Epithelial cell of prostate (primary cell): ENCODE data around the gene AQP9.
A peak's percentile ranks its signal among the peaks of the same experiment; 100 is the strongest.

ENCODE experiments used
- DNase-seq: peaks from one replicate; pipeline ENCODE4 v3.0.0-alpha.2; 2011; ENCODE audit warnings: low read depth, low spot score
- H3K27ac ChIP-seq: fragments of 450-650 bp; 2 replicates; pipeline ENCODE4 v1.5.1; 2017; ENCODE audit warnings: mild to moderate bottlenecking

The AQP9 gene

DNA sequence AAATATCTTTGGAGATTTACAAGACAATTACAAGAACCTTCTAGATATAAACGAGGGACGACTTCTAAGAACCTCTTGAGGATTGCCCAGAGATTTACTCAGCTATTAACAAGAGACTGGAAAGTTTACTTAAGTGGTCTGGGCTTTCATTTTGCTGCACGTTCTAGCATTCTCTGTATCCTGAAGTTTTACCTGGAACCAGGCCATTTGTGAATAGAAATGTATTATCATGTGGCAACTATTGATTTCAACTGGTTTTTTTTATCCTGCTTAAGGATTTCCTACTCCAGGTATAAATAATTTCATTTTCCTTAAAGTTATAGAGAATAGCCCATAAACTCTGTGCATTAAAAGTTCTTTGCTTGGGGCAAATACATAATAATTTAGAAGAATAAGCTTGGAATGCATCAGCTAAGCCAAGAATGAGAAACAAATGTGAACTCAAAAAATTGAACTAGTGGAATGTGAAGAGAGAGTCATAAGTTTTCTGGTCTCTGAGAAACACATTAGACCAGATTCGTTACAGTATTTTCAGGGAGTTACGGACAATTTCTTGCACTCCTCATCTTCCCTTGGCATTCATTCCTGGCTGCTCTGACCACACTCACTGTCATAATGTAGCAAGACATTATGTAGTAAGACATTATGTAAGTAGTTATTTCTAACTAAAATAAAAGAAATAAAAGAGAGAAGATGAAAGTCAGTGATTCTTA lies 1.3 kb downstream of the AQP9 start:
- no peak overlapping the region for H3K27ac ChIP-seq
- DNase-seq = no peak

DNA sequence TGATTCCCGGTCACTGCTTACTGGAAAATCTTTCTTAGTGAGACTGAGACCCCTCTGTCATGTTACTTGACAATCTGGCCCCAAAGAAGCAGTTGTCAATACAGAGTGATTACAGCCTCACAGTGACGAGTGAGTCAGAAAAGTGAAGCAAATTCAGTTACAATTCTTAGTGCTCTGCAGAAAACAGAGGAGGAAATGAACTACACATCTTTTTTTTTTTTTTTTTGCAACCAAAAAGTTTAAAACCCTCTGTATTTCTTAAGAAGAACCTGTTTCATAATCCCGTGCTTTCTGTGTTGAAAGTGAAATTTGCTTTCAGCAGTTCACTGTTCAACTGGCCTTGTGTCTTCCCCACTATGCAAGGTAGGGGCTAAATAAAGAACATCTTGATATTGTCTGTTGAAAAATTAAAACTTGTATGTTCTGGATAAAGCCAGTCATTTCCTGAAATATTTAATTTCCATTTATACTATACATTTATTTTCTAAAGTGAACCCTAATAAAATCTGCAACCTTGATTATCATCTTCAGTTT lies 1.9 kb downstream of the AQP9 start:
- DNase-seq = no peak
- H3K27ac ChIP-seq = no peak overlapping the region

DNA sequence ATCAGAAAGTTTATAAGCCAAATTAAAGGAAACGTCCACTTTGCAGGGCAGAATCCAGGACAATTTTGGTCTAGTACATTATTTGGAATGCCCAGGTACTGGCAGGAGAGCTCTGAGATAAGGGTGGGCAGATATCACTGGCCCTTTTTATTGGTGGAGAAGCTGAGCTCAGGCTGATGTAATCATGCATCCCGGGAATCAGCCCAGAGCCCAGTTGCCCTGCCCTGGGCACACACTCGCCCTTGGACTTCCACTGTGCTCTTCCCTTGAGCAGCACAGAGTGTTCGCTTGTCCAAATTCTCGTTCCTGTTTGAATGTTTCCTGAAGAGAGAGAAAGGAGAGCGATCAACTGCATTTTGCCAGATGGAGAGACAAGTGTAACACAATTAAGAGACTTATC lies 3.7 kb downstream of the AQP9 start:
- DNase-seq = no peak
- no peak overlapping the region for H3K27ac ChIP-seq

DNA sequence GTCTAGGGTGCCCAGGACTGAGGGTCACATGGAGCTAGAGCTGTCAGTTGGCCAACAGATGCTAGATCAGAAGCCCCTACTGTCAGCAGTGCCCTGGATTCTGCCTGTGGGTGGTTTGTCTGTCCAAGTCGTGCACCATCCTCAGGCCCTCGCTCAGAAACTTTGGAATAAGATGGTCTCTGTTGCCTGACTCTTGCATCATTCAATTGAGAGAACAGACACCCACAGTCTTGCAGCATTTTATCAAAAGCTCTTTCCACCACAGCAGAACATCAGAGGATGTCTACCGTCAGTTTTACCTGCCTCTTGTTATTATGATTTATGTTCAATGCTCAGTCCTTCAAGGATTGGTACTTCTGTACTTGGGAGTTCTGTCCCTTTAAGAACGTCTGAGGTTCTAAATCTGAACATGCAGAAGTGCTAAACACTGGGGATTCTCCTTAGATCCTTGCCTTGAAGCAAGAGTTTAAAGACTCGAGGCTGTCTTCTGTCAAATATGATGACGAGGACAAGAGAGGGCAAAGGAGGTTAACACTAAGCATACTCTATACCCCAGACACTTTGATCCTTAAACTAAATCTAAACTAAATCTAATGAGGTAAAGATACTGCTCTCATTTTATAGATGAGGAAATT lies 4.8 kb downstream of the AQP9 start:
- H3K27ac ChIP-seq = no peak overlapping the region
- no peak for DNase-seq

DNA sequence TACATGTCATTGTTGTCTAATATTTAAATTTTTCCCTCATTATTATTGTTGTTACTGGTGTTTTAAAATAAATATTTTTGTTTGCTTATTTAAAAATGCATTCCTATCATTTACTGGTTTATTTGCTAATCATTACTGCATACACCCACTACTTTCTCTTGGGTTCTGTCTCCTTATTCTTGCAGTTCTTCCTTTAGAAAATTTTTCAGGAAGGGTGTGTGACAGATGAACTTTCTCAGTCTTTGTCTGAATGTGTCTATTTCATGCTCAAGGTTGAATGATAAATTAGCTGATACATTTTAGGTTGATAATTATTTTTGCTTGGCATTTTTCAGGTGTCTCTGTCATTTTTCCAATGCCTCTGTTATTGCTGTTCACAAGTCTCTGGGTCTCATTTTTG lies 7.4 kb downstream of the AQP9 start:
- DNase-seq = no peak
- H3K27ac ChIP-seq = no peak overlapping the region

DNA sequence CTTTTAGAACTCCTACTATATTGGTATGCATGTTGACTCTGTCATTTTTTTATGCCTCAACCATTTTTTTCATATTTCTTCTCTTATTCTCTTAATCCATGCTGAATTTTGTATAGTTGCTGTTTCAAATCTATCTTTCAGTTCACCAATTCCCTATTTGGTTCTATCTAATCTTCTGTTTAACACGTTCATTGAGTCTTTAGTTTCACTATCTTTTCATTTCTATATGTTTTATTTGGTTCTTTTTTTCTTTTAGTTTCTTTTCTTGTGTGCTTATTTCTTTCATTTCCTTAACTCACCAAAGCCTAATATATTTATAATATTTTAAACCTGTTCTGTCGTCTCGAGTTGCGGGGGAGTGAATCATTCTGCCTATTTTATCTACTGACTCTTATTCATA lies 8.0 kb downstream of the AQP9 start:
- no peak overlapping the region for H3K27ac ChIP-seq
- DNase-seq = no peak

DNA sequence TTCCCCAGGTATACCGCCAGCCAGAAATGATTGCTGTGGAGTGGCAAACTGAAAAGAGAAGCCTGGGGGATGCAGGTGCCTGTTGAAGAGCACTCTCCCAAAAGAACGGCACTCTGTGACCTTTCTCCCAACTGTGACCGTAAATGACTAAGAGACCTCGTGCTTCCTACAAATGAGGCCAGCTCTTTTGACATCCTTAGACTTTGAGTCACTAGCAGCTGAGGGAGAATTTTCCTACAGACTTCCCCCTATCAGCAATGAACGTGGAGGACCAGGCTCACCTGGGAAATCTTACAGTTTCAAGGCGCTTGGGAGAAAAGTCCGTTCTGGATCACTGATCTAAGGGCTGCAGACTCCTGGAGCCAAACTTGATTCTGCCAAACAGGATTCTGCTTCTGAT lies 8.6 kb downstream of the AQP9 start:
- DNase-seq = no peak
- no peak overlapping the region for H3K27ac ChIP-seq

DNA sequence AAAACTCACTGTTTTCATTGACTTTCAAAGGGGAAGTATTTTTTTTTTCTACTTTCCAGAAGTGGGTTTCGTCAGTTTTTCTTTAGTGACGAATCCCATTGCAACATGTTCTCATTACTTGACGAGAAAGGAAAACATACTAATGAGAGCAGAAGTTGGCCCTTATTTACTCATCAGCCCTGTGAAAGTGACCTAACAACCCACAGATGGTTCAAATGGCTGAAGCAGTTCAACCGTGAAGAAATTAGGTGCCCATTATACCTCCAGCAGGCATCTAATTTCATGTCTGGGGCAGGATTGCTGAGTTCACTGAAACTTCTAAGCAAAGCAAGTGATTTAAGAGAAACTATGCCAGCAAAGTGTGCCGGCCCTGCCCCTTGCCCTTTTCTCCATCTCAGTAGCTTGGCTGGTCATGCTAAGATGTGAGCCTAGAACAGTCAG lies 9.0 kb downstream of the AQP9 start:
- DNase-seq = no peak
- no peak overlapping the region for H3K27ac ChIP-seq

DNA sequence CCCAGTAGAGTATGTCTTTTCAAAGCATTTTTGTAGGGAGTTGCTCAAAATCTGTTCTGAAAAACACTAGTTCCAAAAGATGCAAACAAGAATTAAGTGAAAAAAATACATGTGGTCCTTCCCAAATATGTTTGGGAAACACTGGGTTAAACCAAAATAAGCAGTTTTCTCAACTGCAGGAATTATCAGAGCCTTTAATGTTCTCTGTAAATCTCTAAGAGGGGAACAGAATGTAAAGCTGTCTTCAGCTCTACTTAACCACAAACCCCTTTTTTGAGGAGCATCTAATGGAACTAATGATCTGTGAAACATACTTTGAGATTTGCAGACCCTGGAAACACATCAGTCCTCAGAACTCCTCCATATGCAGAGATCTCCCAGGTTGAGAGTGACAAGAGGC lies 9.9 kb downstream of the AQP9 start:
- H3K27ac ChIP-seq = no peak overlapping the region
- no peak for DNase-seq

DNA sequence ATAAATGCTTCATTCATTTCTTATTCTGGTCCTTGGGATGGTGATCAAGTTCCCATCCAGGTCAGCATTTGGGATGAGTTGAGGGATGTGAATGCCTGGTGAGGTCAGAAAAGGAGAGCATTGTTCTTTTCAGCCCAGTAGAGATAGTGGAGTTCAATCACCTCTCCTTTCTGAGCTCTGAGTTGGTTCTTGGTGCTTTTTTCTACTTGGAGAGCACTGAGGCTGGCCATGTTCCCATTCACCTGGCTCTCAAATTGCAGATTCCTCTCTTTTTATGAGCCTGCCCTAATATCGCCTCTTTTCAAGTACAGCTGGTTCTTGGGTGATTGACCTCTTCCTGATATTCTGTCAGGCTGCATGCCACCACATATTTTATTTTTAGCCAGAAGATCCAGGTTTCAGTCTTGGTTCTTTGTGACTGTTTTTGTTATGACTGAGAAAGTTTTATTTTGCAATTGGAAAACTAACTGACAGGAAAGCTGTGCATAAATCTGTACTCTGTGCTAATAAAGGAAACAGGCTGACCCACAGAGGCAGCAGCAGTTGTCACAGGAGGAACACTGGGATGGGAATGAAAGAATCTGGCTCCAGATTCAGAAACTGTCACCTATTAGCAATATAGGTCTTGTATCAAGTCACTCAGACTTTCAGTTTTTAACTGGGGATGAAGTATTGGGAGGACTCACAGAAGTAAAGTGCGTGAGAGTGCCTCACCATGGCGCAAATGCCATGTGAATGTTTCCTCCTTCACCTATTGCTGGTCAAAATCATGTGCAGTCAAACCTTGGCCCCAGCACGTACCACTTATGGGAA lies 10.7 kb downstream of the AQP9 start:
- no peak for DNase-seq

DNA sequence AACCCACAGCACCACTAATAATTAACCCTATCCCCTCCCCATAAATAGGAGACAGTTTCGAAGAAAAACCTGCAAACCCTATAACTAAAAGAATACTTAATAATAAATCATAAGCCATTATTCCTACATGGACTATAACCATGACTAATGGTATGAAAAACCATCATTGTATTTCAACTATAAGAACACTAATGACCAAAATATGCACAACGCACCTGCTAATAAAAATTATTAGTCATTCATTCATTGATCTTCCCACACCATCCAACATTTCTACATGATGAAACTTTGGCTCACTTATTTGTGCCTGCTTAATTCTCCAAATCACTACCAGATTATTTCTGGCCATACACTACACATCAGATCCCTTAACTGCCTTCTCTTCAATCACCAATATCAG lies 16.6 kb downstream of the AQP9 start:
- DNase-seq = peak; percentile 45
- H3K27ac ChIP-seq = peak overlapping the region; percentile 26

More for the DNA sequence above, 10.7 kb downstream of the AQP9 start:
- no peak overlapping the region for H3K27ac ChIP-seq

DNA sequence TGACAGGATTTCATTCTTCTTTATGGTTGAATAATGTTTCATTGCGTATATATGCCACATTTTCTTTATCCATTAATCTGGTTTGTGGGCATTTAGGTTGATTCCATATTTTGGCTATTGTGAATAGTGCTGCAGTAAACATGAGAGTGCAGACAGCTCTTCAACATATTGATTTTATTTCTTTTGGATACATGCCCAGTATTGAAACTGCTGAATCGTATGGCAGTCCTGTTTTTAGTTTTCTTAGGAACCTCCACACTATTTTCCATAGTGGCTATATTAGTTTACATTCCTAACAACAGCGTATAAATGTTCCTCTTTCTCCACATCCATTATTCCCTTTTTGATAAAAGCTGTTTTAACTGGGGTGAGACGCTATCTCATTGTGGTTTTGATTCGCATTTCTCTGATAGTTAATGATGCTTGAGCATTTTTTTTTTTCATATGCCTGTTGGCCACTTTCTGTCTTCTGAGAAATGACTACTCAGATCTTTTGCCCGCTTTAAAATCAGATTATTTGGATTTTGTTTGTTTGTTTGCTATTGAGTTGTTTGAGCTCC lies 21.7 kb downstream of the AQP9 start:
- no peak for DNase-seq
- no peak overlapping the region for H3K27ac ChIP-seq

DNA sequence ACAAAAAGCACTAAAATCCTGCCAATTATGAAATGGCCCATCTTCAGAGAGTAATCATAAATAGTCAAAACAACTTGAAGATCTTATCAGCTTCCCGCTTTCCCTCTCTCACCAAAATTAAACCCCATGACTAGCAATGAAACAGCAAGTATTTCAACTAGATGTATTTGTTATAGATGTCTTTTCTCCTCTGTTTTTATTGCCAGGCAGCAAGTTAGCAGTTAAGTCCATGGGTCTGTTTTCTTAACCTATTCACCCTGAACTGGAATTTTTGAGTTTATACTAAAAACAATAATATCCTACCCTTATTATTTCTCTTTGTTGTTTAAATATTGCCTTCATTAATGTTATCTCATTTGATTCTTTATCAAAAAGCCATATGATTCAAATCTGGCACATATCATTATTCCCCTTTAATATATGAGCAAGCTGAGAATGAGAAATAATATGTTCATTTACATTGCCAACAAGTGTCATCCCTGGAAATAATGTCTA lies 23.3 kb downstream of the AQP9 start:
- no peak overlapping the region for H3K27ac ChIP-seq
- no peak for DNase-seq

DNA sequence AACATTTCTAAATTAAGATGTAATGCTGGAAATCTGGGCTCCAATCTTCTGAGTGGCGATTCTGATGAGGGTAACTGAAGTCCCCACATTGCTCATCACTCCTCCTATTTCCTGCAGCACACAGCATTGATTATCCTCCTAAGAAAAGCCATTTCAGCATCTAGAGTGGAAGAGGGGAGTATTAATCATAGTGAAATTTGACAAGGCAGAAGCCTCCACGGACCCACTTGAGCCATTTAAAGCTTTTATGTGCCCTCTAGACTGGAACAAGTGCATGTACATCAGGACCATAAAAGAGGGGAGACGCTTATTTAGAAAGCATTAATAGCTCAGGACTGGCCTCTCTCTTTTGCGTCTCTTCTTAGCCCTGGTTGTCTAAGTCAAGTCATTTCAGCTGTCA lies 25.8 kb downstream of the AQP9 start:
- no peak overlapping the region for H3K27ac ChIP-seq
- no peak for DNase-seq

DNA sequence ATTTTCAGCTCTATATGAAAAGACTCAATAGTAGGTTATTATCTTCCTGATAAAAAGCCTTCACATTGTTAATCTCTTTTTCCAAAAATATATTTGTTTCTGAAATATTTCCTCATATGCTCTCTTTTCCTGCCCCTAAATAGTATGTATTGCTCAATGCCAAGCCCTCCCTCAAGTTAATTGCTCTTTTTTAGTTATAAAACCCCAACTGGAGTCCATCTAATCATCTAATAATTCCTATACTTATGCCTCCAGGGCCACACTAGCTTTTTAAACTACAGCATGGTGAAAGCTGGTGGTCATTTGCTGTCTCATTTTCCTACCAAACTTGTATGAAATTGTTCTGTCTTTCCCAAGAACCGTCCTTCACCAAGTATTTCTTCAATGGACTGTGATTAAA lies 26.7 kb downstream of the AQP9 start:
- no peak for DNase-seq

DNA sequence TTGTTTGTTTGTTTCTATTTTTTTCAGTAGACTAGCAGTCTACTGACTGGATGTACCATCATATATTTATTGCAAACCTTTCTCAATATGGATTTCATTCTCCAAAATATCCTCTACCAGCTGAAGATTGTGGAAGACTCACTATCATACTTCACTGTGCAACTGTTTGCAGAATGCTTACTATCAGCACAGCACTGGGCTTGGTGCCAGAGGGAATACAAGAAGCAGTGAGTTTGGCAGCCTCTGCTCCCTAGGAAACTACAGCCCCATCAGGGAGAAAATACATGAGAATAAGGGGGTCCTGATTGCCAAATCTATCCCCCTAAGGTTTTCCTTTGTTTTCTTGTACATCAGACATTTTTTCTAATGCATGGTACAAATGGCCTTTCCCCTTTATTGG lies 27.5 kb downstream of the AQP9 start:
- no peak for DNase-seq
- no peak overlapping the region for H3K27ac ChIP-seq

More for the DNA sequence above, 26.7 kb downstream of the AQP9 start:
- H3K27ac ChIP-seq = no peak overlapping the region

DNA sequence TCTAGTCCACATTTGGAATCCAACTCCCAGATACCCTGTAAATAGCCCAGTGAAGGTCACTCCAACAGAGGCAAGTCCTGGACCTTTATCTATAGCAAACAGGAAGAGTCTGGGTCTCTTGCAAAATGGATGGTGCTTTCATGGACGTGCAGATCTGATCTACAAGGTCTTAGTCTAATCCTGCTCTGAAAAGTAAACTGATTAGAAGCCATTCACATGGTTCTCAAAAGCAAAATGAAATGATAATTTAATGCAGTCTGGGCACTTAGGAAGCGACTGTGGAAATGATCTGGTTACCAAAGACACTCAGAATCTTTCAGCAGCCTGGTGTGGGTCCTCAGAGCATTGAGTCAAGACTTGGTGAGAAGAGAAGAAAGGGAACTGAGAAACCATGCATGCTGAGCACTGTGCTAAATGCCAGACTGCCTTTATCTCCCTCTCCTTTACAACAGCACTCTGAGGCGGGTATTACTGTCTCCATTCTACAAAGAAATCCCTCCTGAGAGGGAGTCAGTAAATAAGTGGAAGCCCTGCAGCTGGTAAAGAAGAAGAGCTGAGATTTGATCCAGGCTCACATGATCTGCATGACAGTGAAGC lies 29.0 kb downstream of the AQP9 start:
- DNase-seq = no peak
- H3K27ac ChIP-seq = no peak overlapping the region

DNA sequence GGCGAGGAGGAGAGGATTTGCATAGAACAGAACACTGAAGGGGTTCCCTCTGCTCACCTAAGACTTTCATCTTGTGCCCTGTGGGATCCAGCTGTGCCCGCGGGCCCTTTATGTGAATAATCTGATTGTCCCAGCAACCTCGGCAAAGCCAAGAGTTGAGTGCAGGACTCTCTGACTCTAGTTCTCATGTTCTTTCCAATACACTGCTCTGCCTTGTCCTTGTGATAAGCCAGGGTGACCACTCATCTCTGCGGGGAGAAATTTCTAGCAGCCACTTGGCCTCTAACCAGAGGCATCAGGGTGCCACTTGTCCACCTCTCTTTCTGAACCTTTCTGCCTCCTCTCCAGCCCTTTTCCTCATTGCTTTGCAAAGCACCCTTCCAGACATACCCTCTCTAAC lies 31.8 kb downstream of the AQP9 start:
- DNase-seq = no peak
- H3K27ac ChIP-seq = no peak overlapping the region

DNA sequence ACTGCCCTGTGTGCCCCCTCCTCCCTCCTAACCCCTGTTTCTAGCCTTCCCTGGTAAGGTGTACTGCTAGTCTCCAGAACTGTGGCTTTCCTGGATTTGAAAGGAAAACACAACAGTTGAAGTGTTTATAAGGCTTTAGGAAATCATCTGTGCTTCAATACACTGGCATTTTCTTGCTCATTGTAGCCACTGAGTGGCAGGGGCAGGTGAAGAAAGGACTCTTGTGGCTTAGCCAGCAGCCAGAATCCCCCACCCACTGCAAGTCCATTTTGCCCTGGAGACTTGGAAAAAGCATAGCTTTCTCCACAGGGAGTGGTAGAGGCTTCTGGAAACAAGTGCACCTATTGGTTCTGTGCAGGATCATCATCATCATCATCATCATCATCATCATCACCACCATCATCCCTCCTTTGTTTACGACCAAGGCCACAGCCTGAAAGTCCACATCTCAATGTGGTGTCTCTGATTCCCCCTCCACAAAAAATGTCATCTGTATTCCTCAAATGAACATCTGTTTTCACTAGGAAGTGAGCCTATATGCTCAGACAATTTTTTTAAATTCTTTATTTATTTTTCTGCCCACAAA lies 33.4 kb downstream of the AQP9 start:
- no peak overlapping the region for H3K27ac ChIP-seq
- no peak for DNase-seq

DNA sequence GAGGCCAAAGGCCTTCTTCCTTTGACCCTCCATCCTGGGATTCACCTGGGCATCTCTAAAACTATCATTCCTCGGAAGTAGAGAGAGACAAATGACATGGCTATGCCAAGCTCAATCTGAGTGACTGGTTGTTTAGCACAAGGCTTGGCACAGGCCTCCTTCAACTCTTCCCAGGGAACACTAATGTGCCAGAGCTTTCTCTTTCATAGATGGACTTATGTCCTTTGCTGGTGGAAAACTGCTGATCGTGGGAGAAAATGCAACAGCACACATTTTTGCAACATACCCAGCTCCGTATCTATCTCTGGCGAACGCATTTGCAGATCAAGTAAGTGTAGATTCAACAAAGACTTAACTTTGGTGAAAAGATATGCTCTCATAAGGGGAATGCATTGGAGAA lies 36.5 kb downstream of the AQP9 start:
- DNase-seq = no peak

More for the DNA sequence above, 36.5 kb downstream of the AQP9 start:
- H3K27ac ChIP-seq = no peak overlapping the region
